OCI-LY1 (cell line): ENCODE data around the gene ZNF780A.
"Not testable (repeated sequence)": the region's sequence is repeated elsewhere in the genome, so short reads cannot be mapped to it uniquely, and the experiment has no call there.

Experiments used
- H2AFZ ChIP-seq: fragments of 200-600 bp; sonication (generic), shearing (Covaris generic); 2 replicates; pipeline ENCODE4 v1.6.0; 2014; ENCODE audit warnings: antibody characterized with exemption, mild to moderate bottlenecking, low read length
- H3F3A ChIP-seq: fragments of 200-600 bp; sonication (generic), shearing (Covaris generic); 2 replicates; pipeline ENCODE4 v1.6.0; 2014; ENCODE audit warnings: mild to moderate bottlenecking, antibody characterized with exemption, low read length, moderate library complexity; ENCODE audit not compliant: insufficient read depth
- H3K27ac ChIP-seq: fragments of 200-600 bp; sonication (generic); 2 replicates; pipeline ENCODE4 v1.5.1; 2014; ENCODE audit warnings: low read length, mixed run types, mild to moderate bottlenecking, low read depth; ENCODE audit not compliant: poor library complexity, severe bottlenecking
- H3K27me3 ChIP-seq: fragments of 200-600 bp; sonication (generic); 2 replicates; pipeline ENCODE4 v1.6.0; 2014; ENCODE audit warnings: antibody characterized with exemption, mild to moderate bottlenecking, low read length, moderate library complexity; ENCODE audit not compliant: insufficient read depth
- H3K36me3 ChIP-seq: fragments of 200-600 bp; sonication (generic); 2 replicates; pipeline ENCODE4 v1.6.1; 2014; ENCODE audit warnings: mild to moderate bottlenecking, antibody characterized with exemption, low read length, moderate library complexity, mixed read lengths; ENCODE audit not compliant: insufficient read depth
- H3K4me1 ChIP-seq: fragments of 200-600 bp; sonication (generic); 2 replicates; pipeline ENCODE4 v1.5.1; 2014; ENCODE audit warnings: mild to moderate bottlenecking, low read length, moderate library complexity; ENCODE audit not compliant: insufficient read depth, severe bottlenecking
- H3K4me2 ChIP-seq: fragments of 200-600 bp; sonication (generic), shearing (Covaris generic); 2 replicates; pipeline ENCODE4 v1.6.1; 2014; ENCODE audit warnings: low read length
- H3K4me3 ChIP-seq: fragments of 200-600 bp; sonication (generic); 2 replicates; pipeline ENCODE4 v1.5.1; 2014; ENCODE audit warnings: low read length, low read depth, mild to moderate bottlenecking, mixed read lengths; ENCODE audit not compliant: poor library complexity, severe bottlenecking
- H3K79me2 ChIP-seq: fragments of 200-600 bp; shearing (Covaris generic); 2 replicates; pipeline ENCODE4 v1.6.1; 2016; ENCODE audit warnings: mixed run types, low read length, mixed read lengths; ENCODE audit not compliant: insufficient read depth
- H3K9ac ChIP-seq: fragments of 200-600 bp; sonication (generic), shearing (Covaris generic); 2 replicates; pipeline ENCODE4 v1.6.1; 2014; ENCODE audit warnings: mild to moderate bottlenecking, low read length, mixed read lengths
- H3K9me2 ChIP-seq: fragments of 200-600 bp; sonication (generic), shearing (Covaris generic); 2 replicates; pipeline ENCODE4 v1.6.1; 2014; ENCODE audit warnings: low read depth, mild to moderate bottlenecking, low read length, mixed read lengths
- H3K9me3 ChIP-seq: fragments of 200-600 bp; shearing (Covaris generic); 2 replicates; pipeline ENCODE4 v1.6.1; 2014; ENCODE audit warnings: low read length, mixed read lengths
- H4K20me1 ChIP-seq: fragments of 200-600 bp; sonication (generic), shearing (Covaris generic); 2 replicates; pipeline ENCODE4 v1.6.0; 2016; ENCODE audit warnings: mild to moderate bottlenecking, low read length; ENCODE audit not compliant: insufficient read depth
- CTCF ChIP-seq: fragments of 200-600 bp; sonication (generic), shearing (Covaris generic); IDR thresholded peaks from 2 replicates; pipeline ENCODE4 v1.5.1; 2017; ENCODE audit warnings: mild to moderate bottlenecking, antibody characterized with exemption, low read length, moderate library complexity, mixed read lengths
- EZH2 ChIP-seq: fragments of 200-600 bp; sonication (generic), shearing (Covaris generic); IDR thresholded peaks from 2 replicates; pipeline ENCODE4 v1.8.0; 2017; ENCODE audit warnings: borderline replicate concordance, mixed run types, mild to moderate bottlenecking, antibody characterized with exemption, low read length, moderate library complexity, mixed read lengths

ZNF780A gene

DNA sequence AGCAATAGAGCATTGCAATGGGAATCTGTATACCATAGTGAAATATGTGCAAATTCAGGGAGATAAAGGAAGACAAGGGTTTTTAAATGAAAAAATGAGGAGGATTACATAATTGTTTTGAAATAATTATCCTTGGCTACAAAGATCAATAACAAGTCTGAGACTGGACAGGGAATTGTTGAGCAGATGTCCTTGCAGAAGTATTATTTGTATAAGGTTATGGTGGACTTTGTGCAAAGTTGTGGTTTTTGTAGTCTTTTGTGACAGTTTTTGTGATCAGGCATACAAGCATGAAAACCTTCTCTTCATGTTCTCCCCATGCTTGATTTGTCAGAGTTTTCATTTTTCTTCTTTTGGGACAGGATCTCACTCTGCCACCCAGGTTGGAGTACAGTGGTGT is 25.3 kb upstream of the ZNF780A start:
- Histone ChIP-seq H3K36me3 (no peaks in the 10 kb centered on the region), H3K79me2 (no peaks in the 10 kb centered on the region), H3K9me2 (no peaks in the 10 kb centered on the region), H3K4me1 (no peaks in the 10 kb centered on the region), H3K9me3 (no peaks in the 10 kb centered on the region), H2AFZ (no peak overlapping the region), H3K9ac (no peak overlapping the region), H3K27ac (no peak overlapping the region), H3K4me2 (no peak overlapping the region), H3K27me3 (no peaks in the 10 kb centered on the region), H3K4me3 (no peak overlapping the region), H4K20me1 (no peaks in the 10 kb centered on the region), H3F3A (no peaks in the 10 kb centered on the region)
- no peak for TF ChIP-seq EZH2
- no peak for TF ChIP-seq CTCF

DNA sequence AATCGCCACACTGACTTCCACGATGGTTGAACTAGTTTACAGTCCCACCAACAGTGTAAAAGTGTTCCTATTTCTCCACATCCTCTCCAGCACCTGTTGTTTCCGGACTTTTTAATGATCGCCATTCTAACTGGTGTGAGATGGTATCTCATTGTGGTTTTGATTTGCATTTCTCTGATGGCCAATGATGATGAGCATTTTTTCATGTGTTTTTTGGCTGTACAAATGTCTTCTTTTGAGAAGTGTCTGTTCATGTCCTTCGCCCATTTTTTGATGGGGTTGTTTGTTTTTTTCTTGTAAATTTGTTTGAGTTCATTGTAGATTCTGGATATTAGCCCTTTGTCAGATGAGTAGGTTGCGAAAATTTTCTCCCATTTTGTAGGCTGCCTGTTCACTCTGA is 23.4 kb upstream of the ZNF780A start:
- H4K20me1 ChIP-seq, H3F3A ChIP-seq, H3K79me2 ChIP-seq, H3K27me3 ChIP-seq, H3K27ac ChIP-seq, H2AFZ ChIP-seq, H3K36me3 ChIP-seq, H3K9ac ChIP-seq, H3K4me2 ChIP-seq, H3K4me1 ChIP-seq, H3K9me2 ChIP-seq, H3K4me3 ChIP-seq, H3K9me3 ChIP-seq: not testable (repeated sequence)

DNA sequence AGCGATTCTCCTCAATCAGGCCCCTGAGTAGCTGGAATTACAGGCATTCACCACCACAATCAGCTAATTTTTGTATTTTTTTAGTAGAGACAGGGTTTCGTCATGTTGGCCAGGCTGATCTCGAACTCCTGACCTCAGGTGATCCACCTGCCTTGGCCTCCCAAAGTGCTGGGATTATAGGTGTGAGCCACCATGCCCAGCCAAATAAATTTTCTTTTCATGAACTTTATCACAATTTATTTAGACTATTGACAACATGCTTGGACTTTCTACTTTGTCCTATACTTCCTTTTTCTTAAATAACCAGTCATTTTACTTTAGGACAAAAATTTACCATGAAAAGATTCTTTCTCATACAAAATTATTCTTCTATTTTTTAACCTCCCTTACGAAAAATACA is 21.5 kb upstream of the ZNF780A start:
- not testable (repeated sequence) for H3K79me2 ChIP-seq, H4K20me1 ChIP-seq, H3K27ac ChIP-seq, H3K27me3 ChIP-seq, H3K9ac ChIP-seq, H3K4me2 ChIP-seq, H3F3A ChIP-seq, H3K9me2 ChIP-seq, H3K9me3 ChIP-seq, H3K4me3 ChIP-seq, H3K36me3 ChIP-seq, H2AFZ ChIP-seq, H3K4me1 ChIP-seq

DNA sequence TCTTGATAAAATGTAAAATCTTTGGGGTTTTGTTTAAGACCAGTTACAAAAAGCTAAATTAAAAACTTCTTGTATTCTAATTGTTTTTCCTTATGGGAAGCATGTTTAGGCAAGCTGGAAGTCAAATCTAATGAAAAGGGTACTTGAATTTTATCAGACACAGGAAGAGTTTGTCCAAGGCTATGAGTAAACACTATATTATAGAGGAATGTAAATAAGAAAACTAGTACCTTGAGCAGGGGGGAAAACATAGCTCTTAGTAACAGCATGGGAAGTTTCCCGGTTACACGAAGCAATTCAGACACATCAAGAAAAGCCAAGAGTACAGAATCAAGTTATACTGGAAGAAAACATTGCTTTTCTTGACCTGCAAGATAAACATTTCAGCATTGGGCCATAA is 19.8 kb upstream of the ZNF780A start:
- Histone ChIP-seq H3K4me3 (no peak overlapping the region), H3F3A (no peaks in the 10 kb centered on the region), H3K27ac (no peak overlapping the region), H4K20me1 (no peaks in the 10 kb centered on the region), H3K79me2 (no peaks in the 10 kb centered on the region), H3K9me3 (peaks cover 5% of the 10 kb centered on the region; the same call in 1 of the 2 replicates), H3K9ac (no peak overlapping the region), H3K27me3 (no peaks in the 10 kb centered on the region), H3K4me1 (no peaks in the 10 kb centered on the region), H2AFZ (no peak overlapping the region), H3K4me2 (no peak overlapping the region), H3K36me3 (no peaks in the 10 kb centered on the region), H3K9me2 (no peaks in the 10 kb centered on the region)
- no peak for TF ChIP-seq EZH2
- TF ChIP-seq CTCF, result no peak
